WTC11 (cell line): Measurements from ENCODE around the gene C11orf65. TPM values are rescaled to one million over a fixed set of nuclear protein-coding genes. Genes with fewer than 3 reads are reported as not detected.

ENCODE experiments used
- ATAC-seq: fragments of 200-7000 bp; cut with Tn5 transposase; 2 replicates; pipeline ENCODE4 v1.10.0; 2021; ENCODE audit warnings: mild to moderate bottlenecking, moderate library complexity
- CTCF ChIA-PET: fragments of 300-600 bp; sonication (Branson Sonifier 250); formaldehyde crosslinking; loops from one replicate; lab custom pipeline; 2021; ENCODE audit warnings: antibody characterized with exemption; lab: Charles Lee
- POLR2A ChIA-PET: fragments of 350-600 bp; sonication (Branson Sonifier 250); formaldehyde crosslinking; loops from one replicate; lab custom pipeline; 2021; ENCODE audit warnings: antibody characterized with exemption; lab: Charles Lee
- DNase-seq: peaks from one replicate; pipeline ENCODE4 v3.0.0; 2021; ENCODE audit warnings: low spot score
- H3K27ac Mint-ChIP-seq: 2 replicates; pipeline ENCODE4 v1.8.0; 2021; ENCODE audit warnings: mixed read lengths
- H3K27me3 Mint-ChIP-seq: 2 replicates; pipeline ENCODE4 v1.8.0; 2021; ENCODE audit warnings: low read depth, mild to moderate bottlenecking, moderate library complexity, mixed read lengths
- H3K36me3 Mint-ChIP-seq: 2 replicates; pipeline ENCODE4 v1.8.0; 2021; ENCODE audit warnings: mixed read lengths
- H3K4me1 Mint-ChIP-seq: 2 replicates; pipeline ENCODE4 v1.8.0; 2022; ENCODE audit warnings: mixed read lengths
- H3K4me3 Mint-ChIP-seq: 2 replicates; pipeline ENCODE4 v1.8.0; 2021; ENCODE audit warnings: mild to moderate bottlenecking, moderate library complexity, mixed read lengths
- H3K9me3 Mint-ChIP-seq: 2 replicates; pipeline ENCODE4 v1.8.0; 2021; ENCODE audit warnings: mixed read lengths
- CDX4 ChIP-seq: fragments of 250-450 bp; sonication (Bioruptor Pico); IDR thresholded peaks from 2 replicates; pipeline ENCODE4 v1.9.0; 2021; ENCODE audit warnings: moderate library complexity, mild to moderate bottlenecking, inconsistent platforms, borderline replicate concordance
- CREB1 ChIP-seq: sonication (generic); formaldehyde crosslinking; IDR thresholded peaks from 2 replicates; pipeline ENCODE4 v1.8.0; 2023; ENCODE audit warnings: mild to moderate bottlenecking, missing genetic modification reagents
- CREM ChIP-seq: sonication (generic); formaldehyde crosslinking; IDR thresholded peaks from 2 replicates; pipeline ENCODE4 v1.8.1; 2022; ENCODE audit warnings: mild to moderate bottlenecking, missing genetic modification reagents, moderate library complexity
- FOXP1 ChIP-seq: sonication (generic); formaldehyde crosslinking; IDR thresholded peaks from 2 replicates; pipeline ENCODE4 v1.8.0; 2022; ENCODE audit warnings: missing genetic modification reagents, mild to moderate bottlenecking, moderate library complexity, borderline replicate concordance
- GRHL2 ChIP-seq: fragments of 250-450 bp; sonication (Bioruptor Pico); IDR thresholded peaks from 2 replicates; pipeline ENCODE4 v1.8.0; 2022; ENCODE audit warnings: mild to moderate bottlenecking, moderate library complexity; ENCODE audit not compliant: insufficient replicate concordance, severe bottlenecking
- NFYB ChIP-seq: sonication (generic); formaldehyde crosslinking; conservative IDR thresholded peaks from 2 replicates; pipeline ENCODE4 v1.8.0; 2022; ENCODE audit warnings: low read depth, missing genetic modification reagents
- NR3C1 ChIP-seq: sonication (generic); formaldehyde crosslinking; conservative IDR thresholded peaks from 2 replicates; pipeline ENCODE4 v1.8.1; 2023; ENCODE audit warnings: low read depth, mild to moderate bottlenecking, missing genetic modification reagents
- PREB ChIP-seq: sonication (generic); formaldehyde crosslinking; IDR thresholded peaks from 2 replicates; pipeline ENCODE4 v1.8.1; 2022; ENCODE audit warnings: mild to moderate bottlenecking, missing genetic modification reagents, moderate library complexity, borderline replicate concordance
- ZNF138 ChIP-seq: sonication (generic); formaldehyde crosslinking; conservative IDR thresholded peaks from 2 replicates; pipeline ENCODE4 v1.8.1; 2022; ENCODE audit warnings: mild to moderate bottlenecking, moderate library complexity, missing genetic modification reagents
- ZNF281 ChIP-seq: sonication (generic); formaldehyde crosslinking; IDR thresholded peaks from 2 replicates; pipeline ENCODE4 v1.8.0; 2023; ENCODE audit warnings: mild to moderate bottlenecking, missing genetic modification reagents
- ZNF416 ChIP-seq: fragments of 250-450 bp; sonication (Bioruptor Pico); IDR thresholded peaks from 2 replicates; pipeline ENCODE4 v1.9.0; 2021; ENCODE audit warnings: mild to moderate bottlenecking, inconsistent platforms
- total RNA-seq: library from RNA; stranded (reverse); gene quantifications from 3 replicates; pipeline ENCODE4 v1.2.3, GENCODE V29; 2021
- TF ChIP-seq, protein P1 (sequence below): sonication (generic); formaldehyde crosslinking; IDR thresholded peaks from 2 replicates; pipeline ENCODE4 v1.8.0; 2022; ENCODE audit warnings: mild to moderate bottlenecking, missing genetic modification reagents
- TF ChIP-seq, protein P2 (sequence below): sonication (generic); formaldehyde crosslinking; IDR thresholded peaks from 2 replicates; pipeline ENCODE4 v1.8.0; 2022; ENCODE audit warnings: missing genetic modification reagents
- TF ChIP-seq, protein P3 (sequence below): fragments of 250-450 bp; sonication (Bioruptor Pico); conservative IDR thresholded peaks from 2 replicates; pipeline ENCODE4 v1.9.0; 2021; ENCODE audit warnings: mild to moderate bottlenecking
- TF ChIP-seq, protein P4 (sequence below): fragments of 250-450 bp; sonication (Bioruptor Pico); IDR thresholded peaks from 2 replicates; pipeline ENCODE4 v1.9.0; 2021; ENCODE audit warnings: mild to moderate bottlenecking

C11orf65 gene
- total RNA-seq, 1 experiment from 2014 or later, result 0.83 TPM

GRCh38 chr11:108472681-108473080, 5.4 kb upstream of the C11orf65 start:
- TF ChIP-seq FOXP1, result no peak
- Mint-ChIP-seq H3K4me3 (no peak overlapping the region), H3K4me1 (no peaks in the 10 kb centered on the region), H3K27ac (no peak overlapping the region), H3K27me3 (no peaks in the 10 kb centered on the region), H3K9me3 (no peaks in the 10 kb centered on the region), H3K36me3 (peaks cover 8% of the 10 kb centered on the region; the same call in 1 of the 2 replicates)
- no peak for ATAC-seq
- CTCF ChIA-PET, result no interaction called here
- no peak for DNase-seq
- POLR2A ChIA-PET, result no interaction called here

- POLR2A ChIA-PET, result no interaction called here
- H3K9me3 Mint-ChIP-seq, result no peaks in the 10 kb centered on the region
- H3K4me1 Mint-ChIP-seq, result no peaks in the 10 kb centered on the region
- peaks cover under 1% of the 10 kb centered on the region; the same call in 1 of the 2 replicates for H3K36me3 Mint-ChIP-seq
- no peak for ATAC-seq
- CTCF ChIA-PET, result no interaction called here
- peak overlapping the region; percentile 22 for H3K27ac Mint-ChIP-seq
- TF ChIP-seq, protein P1, sequence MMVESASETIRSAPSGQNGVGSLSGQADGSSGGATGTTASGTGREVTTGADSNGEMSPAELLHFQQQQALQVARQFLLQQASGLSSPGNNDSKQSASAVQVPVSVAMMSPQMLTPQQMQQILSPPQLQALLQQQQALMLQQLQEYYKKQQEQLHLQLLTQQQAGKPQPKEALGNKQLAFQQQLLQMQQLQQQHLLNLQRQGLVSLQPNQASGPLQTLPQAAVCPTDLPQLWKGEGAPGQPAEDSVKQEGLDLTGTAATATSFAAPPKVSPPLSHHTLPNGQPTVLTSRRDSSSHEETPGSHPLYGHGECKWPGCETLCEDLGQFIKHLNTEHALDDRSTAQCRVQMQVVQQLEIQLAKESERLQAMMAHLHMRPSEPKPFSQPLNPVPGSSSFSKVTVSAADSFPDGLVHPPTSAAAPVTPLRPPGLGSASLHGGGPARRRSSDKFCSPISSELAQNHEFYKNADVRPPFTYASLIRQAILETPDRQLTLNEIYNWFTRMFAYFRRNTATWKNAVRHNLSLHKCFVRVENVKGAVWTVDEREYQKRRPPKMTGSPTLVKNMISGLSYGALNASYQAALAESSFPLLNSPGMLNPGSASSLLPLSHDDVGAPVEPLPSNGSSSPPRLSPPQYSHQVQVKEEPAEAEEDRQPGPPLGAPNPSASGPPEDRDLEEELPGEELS (CRISPR knock-in tag), result no peak
- no peak for TF ChIP-seq NFYB (CRISPR knock-in tag)
- TF ChIP-seq, protein P2, sequence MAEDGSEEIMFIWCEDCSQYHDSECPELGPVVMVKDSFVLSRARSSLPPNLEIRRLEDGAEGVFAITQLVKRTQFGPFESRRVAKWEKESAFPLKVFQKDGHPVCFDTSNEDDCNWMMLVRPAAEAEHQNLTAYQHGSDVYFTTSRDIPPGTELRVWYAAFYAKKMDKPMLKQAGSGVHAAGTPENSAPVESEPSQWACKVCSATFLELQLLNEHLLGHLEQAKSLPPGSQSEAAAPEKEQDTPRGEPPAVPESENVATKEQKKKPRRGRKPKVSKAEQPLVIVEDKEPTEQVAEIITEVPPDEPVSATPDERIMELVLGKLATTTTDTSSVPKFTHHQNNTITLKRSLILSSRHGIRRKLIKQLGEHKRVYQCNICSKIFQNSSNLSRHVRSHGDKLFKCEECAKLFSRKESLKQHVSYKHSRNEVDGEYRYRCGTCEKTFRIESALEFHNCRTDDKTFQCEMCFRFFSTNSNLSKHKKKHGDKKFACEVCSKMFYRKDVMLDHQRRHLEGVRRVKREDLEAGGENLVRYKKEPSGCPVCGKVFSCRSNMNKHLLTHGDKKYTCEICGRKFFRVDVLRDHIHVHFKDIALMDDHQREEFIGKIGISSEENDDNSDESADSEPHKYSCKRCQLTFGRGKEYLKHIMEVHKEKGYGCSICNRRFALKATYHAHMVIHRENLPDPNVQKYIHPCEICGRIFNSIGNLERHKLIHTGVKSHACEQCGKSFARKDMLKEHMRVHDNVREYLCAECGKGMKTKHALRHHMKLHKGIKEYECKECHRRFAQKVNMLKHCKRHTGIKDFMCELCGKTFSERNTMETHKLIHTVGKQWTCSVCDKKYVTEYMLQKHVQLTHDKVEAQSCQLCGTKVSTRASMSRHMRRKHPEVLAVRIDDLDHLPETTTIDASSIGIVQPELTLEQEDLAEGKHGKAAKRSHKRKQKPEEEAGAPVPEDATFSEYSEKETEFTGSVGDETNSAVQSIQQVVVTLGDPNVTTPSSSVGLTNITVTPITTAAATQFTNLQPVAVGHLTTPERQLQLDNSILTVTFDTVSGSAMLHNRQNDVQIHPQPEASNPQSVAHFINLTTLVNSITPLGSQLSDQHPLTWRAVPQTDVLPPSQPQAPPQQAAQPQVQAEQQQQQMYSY (CRISPR knock-in tag), result no peak
- no peak for TF ChIP-seq CREM (CRISPR knock-in tag)
- no peak for TF ChIP-seq ZNF416 (CRISPR knock-in tag)
- TF ChIP-seq, protein P3, sequence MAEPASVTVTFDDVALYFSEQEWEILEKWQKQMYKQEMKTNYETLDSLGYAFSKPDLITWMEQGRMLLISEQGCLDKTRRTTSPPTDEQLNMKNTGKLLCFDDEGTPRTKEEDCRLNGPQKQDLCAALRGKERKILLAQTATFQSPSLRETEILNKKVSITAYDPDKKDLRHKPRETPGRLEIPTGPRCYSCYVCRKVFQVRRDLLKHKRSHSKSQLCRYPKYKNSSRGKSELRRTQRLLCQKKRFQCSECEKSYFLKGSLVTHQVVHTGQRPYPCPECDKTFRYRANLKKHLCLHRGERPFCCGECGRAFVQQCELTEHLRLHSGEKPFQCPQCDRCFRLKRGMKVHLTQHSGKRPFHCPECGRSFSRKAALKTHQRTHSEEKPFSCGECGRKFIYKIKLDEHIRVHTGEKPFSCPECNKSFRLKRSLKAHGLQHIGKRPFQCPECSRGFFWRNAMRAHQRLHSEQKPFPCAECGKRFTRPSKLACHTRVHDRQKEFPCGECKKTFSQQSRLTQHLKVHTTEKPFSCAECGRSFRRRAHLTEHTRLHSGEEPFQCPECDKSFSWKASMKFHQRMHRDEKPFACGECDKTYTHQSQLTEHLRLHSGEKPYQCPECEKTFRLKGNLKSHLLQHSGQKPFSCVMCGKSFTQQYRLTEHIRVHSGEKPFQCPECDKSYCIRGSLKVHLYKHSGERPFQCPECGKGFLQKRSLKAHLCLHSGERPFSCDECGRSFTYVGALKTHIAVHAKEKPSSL (CRISPR knock-in tag), result no peak
- no peak for TF ChIP-seq NR3C1
- TF ChIP-seq ZNF138 (CRISPR knock-in tag), result no peak
- TF ChIP-seq, protein P4, sequence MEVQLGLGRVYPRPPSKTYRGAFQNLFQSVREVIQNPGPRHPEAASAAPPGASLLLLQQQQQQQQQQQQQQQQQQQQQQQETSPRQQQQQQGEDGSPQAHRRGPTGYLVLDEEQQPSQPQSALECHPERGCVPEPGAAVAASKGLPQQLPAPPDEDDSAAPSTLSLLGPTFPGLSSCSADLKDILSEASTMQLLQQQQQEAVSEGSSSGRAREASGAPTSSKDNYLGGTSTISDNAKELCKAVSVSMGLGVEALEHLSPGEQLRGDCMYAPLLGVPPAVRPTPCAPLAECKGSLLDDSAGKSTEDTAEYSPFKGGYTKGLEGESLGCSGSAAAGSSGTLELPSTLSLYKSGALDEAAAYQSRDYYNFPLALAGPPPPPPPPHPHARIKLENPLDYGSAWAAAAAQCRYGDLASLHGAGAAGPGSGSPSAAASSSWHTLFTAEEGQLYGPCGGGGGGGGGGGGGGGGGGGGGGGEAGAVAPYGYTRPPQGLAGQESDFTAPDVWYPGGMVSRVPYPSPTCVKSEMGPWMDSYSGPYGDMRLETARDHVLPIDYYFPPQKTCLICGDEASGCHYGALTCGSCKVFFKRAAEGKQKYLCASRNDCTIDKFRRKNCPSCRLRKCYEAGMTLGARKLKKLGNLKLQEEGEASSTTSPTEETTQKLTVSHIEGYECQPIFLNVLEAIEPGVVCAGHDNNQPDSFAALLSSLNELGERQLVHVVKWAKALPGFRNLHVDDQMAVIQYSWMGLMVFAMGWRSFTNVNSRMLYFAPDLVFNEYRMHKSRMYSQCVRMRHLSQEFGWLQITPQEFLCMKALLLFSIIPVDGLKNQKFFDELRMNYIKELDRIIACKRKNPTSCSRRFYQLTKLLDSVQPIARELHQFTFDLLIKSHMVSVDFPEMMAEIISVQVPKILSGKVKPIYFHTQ (CRISPR knock-in tag), result no peak
- TF ChIP-seq GRHL2 (CRISPR knock-in tag), result no peak
- TF ChIP-seq ZNF281, result no peak
- no peak for TF ChIP-seq PREB
- TF ChIP-seq CDX4 (CRISPR knock-in tag), result no peak
- TF ChIP-seq CREB1 (CRISPR knock-in tag), result no peak
- no peak for DNase-seq
- peak overlapping the region; percentile 95; the same call in 1 of the 2 replicates for H3K4me3 Mint-ChIP-seq
- no peaks in the 10 kb centered on the region for H3K27me3 Mint-ChIP-seq
Observed at GRCh38 chr11:108468478-108468864, 1.1 kb upstream of the C11orf65 start.
